Bronchial epithelial cell (primary cell): ENCODE measurements around the gene TGFB1I1. TPM values are rescaled to one million over a fixed set of nuclear protein-coding genes. Genes with fewer than 3 reads are reported as not detected.

ENCODE experiments used
- DNase-seq: peaks from one replicate; pipeline ENCODE4 v3.0.0-alpha.2; 2010; ENCODE audit warnings: low read depth
- FAIRE-seq: peaks from 2 replicates; lab custom pipeline; 2011; peaks lifted over from hg19 to GRCh38; lab: Jason Lieb, UNC
- H3K27me3 ChIP-seq: 2 replicates; pipeline ENCODE4 v1.5.1; 2011; ENCODE audit warnings: low read length; ENCODE audit not compliant: control insufficient read depth, insufficient read depth
- H3K36me3 ChIP-seq: 2 replicates; pipeline ENCODE4 v1.5.1; 2011; ENCODE audit warnings: low read length; ENCODE audit not compliant: control insufficient read depth, insufficient read depth
- H3K4me3 ChIP-seq: 2 replicates; pipeline ENCODE4 v1.5.1; 2011; ENCODE audit warnings: mild to moderate bottlenecking, low read depth, low read length, control low read depth
- total RNA-seq: library from RNA; depleted of rRNA; stranded (reverse); fragments of >200 nt; gene quantifications from 2 replicates; pipeline ENCODE4 v1.2.1, GENCODE V29; 2014
- TF ChIP-seq, protein P1 (sequence below): IDR thresholded peaks from 2 replicates; pipeline ENCODE4 v1.5.1; 2011; ENCODE audit warnings: mild to moderate bottlenecking, moderate library complexity, low read length, control low read depth, inconsistent platforms; ENCODE audit not compliant: insufficient read depth, severe bottlenecking

Gene TGFB1I1
- total RNA-seq, 1 donor from 2014 or later = 1.6 TPM

GRCh38 chr16:31466381-31466841, 5.5 kb upstream of the TGFB1I1 start:
- peaks cover 11% of the 10 kb centered on the region for H3K36me3 ChIP-seq
- DNase-seq (no peak), FAIRE-seq (no peak)
- TF ChIP-seq, protein P1, sequence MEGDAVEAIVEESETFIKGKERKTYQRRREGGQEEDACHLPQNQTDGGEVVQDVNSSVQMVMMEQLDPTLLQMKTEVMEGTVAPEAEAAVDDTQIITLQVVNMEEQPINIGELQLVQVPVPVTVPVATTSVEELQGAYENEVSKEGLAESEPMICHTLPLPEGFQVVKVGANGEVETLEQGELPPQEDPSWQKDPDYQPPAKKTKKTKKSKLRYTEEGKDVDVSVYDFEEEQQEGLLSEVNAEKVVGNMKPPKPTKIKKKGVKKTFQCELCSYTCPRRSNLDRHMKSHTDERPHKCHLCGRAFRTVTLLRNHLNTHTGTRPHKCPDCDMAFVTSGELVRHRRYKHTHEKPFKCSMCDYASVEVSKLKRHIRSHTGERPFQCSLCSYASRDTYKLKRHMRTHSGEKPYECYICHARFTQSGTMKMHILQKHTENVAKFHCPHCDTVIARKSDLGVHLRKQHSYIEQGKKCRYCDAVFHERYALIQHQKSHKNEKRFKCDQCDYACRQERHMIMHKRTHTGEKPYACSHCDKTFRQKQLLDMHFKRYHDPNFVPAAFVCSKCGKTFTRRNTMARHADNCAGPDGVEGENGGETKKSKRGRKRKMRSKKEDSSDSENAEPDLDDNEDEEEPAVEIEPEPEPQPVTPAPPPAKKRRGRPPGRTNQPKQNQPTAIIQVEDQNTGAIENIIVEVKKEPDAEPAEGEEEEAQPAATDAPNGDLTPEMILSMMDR = no peak
- no peaks in the 10 kb centered on the region for H3K27me3 ChIP-seq
- H3K4me3 ChIP-seq = no peak overlapping the region

- H3K27me3 ChIP-seq = no peaks in the 10 kb centered on the region
- TF ChIP-seq, protein P1 = no peak
- no peak for FAIRE-seq
- DNase-seq = no peak
- H3K4me3 ChIP-seq = no peak overlapping the region
- peaks cover 6% of the 10 kb centered on the region for H3K36me3 ChIP-seq
Observed at GRCh38 chr16:31467151-31467773, 4.7 kb upstream of the TGFB1I1 start.

DNA sequence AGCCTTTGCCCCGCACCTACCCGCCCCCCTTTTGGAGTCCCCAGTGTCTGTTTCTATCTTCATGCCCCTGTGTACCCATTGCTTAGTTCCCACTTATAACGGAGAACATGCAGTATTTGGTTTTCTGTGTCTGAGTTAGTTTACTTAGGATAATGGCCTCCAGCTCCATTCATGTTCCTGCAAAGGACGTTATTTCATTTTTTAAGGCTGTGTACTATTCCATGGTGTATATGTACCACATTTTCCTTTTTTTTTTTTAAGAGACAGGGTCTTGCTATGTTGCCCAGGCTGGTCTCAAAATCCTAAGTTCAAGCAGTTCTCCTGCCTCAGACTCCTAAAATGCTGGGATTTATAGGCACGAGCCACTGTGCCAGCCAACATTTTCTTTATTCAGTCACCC, 4.1 kb upstream of the TGFB1I1 start:
- DNase-seq = no peak
- TF ChIP-seq, protein P1 = no peak
- H3K4me3 ChIP-seq = no peak overlapping the region
- H3K27me3 ChIP-seq = no peaks in the 10 kb centered on the region
- peaks cover 3% of the 10 kb centered on the region for H3K36me3 ChIP-seq
- no peak for FAIRE-seq

- no peak for FAIRE-seq
- H3K27me3 ChIP-seq = no peaks in the 10 kb centered on the region
- DNase-seq = no peak
- H3K4me3 ChIP-seq = no peak overlapping the region
- H3K36me3 ChIP-seq = peaks cover 16% of the 10 kb centered on the region
- TF ChIP-seq, protein P1 = no peak
Observed at GRCh38 chr16:31470615-31471014, 1.3 kb upstream of the TGFB1I1 start.

- Histone ChIP-seq H3K4me3 (peak overlapping the region; percentile 69), H3K27me3 (no peaks in the 10 kb centered on the region), H3K36me3 (peaks cover 16% of the 10 kb centered on the region)
- TF ChIP-seq, protein P1 = no peak
- DNase-seq (no peak), FAIRE-seq (no peak)
Observed at GRCh38 chr16:31471241-31471874, 594 bp upstream of the TGFB1I1 start.
